HG02973 (cell line): Measurements from ENCODE around the gene ZNF337.
"Not testable (repeated sequence)": the region's sequence is repeated elsewhere in the genome, so short reads cannot be mapped to it uniquely, and the experiment has no call there.

ENCODE experiments used
- ATAC-seq: cut with Tn5 transposase; IDR thresholded peaks from one replicate; pipeline ENCODE4 v1.9.1; 2021; ENCODE audit warnings: moderate library complexity; ENCODE audit not compliant: unreplicated experiment

Gene ZNF337

DNA sequence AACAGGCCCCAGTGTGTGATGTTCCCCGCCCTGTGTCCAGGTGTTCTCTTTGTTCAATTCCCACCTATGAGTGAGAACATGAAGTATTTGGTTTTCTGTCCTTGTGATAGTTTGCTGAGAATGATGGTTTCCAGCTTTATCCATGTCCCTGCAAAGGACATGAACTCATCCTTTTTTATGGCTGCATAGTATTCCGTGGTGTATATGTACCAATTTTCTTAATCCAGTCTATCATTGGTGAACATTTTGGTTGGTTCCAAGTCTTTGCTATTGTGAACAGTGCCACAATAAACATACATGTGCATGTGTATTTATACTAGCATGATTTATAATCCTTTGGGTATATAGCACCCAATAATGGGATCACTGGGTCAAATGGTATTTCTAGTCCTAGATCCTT lies 66.0 kb downstream of the ZNF337 start:
- ATAC-seq, result not testable (repeated sequence)

DNA sequence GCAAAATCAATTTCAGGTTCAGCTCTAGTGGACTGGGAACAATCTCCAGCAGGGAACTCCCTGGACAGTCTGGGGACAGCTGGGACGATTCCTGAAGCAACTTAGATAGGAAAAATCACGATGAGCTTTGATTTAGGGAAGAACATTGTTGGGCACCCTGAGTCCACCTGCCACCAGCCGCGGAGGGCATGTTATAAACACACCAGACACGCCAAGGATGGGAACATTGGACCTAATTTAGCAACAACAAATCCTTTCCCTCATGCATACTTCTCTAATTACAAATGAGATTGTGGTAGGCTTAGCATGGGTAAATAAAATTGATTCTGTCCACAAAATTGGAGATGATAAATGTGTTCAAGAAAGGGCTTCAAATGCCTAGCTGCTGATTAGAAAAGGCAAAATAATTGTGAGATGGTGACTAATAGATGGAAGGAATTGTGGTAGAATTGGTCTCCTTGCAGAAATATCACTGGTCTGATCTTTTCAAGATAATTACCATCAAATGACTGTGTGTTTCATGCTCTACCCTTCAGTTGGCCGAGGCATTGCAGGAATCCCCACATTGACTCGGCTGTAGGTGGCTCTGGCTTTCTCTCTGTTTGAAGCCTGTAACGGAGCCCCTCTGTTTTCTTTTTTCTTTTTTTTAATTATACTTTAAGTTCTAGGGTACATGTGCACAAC lies 66.7 kb downstream of the ZNF337 start:
- ATAC-seq, result no peak

DNA sequence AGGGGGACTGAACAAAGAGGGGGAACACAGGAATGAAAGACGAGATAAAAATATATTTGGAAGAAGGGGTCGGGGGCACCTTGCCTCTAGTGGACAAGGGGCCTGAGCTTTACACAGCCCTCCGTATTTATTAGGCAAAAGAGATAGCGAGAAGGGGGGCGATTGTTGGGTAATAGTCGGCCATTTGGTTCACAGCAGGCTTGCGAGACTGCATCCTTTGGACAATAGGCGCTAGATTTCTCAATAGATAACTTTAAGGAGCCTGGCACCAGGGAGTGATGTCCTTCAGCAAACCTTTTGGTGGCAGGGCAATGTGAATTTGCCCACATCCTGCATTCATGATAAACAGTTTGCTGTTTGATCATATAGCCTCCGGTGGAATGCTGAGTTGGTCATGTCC lies 69.9 kb downstream of the ZNF337 start:
- ATAC-seq, result no peak

DNA sequence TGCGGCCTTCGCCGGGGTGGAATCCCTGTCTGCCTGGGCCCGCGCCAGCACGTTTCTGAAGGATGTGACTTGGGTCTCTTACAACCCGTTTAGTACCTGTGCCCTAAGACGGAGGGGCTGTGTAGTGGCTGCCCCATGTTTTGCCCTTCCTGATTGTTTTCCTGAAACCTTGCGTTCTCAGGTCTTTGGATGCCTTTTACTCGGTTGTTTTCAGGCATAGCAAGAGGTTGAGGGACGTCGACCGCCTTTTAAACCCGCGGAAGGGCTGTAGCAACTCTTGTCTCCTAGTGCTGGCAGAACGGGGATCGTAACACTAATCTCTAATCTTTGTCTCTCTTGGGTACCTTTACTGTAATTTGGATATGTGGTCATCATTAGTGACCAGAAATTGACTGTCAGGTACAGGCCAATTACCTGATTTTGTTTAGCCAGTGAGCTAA lies 72.1 kb downstream of the ZNF337 start:
- no peak for ATAC-seq
